HepG2 (cell line): ENCODE data around the gene C20orf204. TPM values are rescaled to one million over a fixed set of nuclear protein-coding genes. Genes with fewer than 3 reads are reported as not detected.

ENCODE experiments used
- ARNTL ChIP-seq: sonication (generic); formaldehyde crosslinking; IDR thresholded peaks from 2 replicates; pipeline ENCODE4 v1.4.0; 2020; ENCODE audit warnings: mild to moderate bottlenecking, missing genetic modification reagents
- BRCA1 ChIP-seq: sonication (generic); formaldehyde crosslinking; IDR thresholded peaks from 2 replicates; pipeline ENCODE4 v1.4.0; 2020; ENCODE audit warnings: missing genetic modification reagents
- CHD2 ChIP-seq: IDR thresholded peaks from 2 replicates; pipeline ENCODE4 v1.6.1; 2011; ENCODE audit warnings: low read depth, low read length, improper control_type of control experiment
- CTCF ChIP-seq: sonication (generic); formaldehyde crosslinking; IDR thresholded peaks from 2 replicates; pipeline ENCODE4 v1.5.0; 2020; ENCODE audit warnings: mild to moderate bottlenecking, missing genetic modification reagents, moderate library complexity
- HNF1B ChIP-seq: sonication (generic); formaldehyde crosslinking; IDR thresholded peaks from 2 replicates; pipeline ENCODE4 v1.5.1; 2020; ENCODE audit warnings: mild to moderate bottlenecking, moderate library complexity, missing genetic modification reagents
- JUN ChIP-seq: sonication (generic); formaldehyde crosslinking; IDR thresholded peaks from 2 replicates; pipeline ENCODE4 v1.4.0; 2020; ENCODE audit warnings: mild to moderate bottlenecking, missing genetic modification reagents
- MAZ ChIP-seq, 2 experiments: sonication (generic) in 1 of 2; formaldehyde crosslinking in 1 of 2; IDR thresholded peaks; 2 replicates each; pipeline versions ENCODE4 v1.5.0 to v1.6.1; 2012 to 2020; ENCODE audit warnings: low read depth in 2 of 2, mild to moderate bottlenecking in 2 of 2, borderline replicate concordance in 1 of 2, improper control_type of control experiment in 1 of 2, low read length in 1 of 2, missing genetic modification reagents in 1 of 2, moderate library complexity in 1 of 2
- PHF21A ChIP-seq: sonication (generic); formaldehyde crosslinking; IDR thresholded peaks from 2 replicates; pipeline ENCODE4 v1.5.0; 2020; ENCODE audit warnings: mild to moderate bottlenecking, missing genetic modification reagents
- PRDM15 ChIP-seq: sonication (generic); formaldehyde crosslinking; IDR thresholded peaks from 2 replicates; pipeline ENCODE4 v1.4.0; 2020; ENCODE audit warnings: missing genetic modification reagents
- RERE ChIP-seq: IDR thresholded peaks from 2 replicates; pipeline ENCODE4 v1.6.1; 2016; ENCODE audit warnings: low read depth, missing genetic modification reagents, missing compliant biosample characterization
- RXRA ChIP-seq: sonication (generic); formaldehyde crosslinking; IDR thresholded peaks from 2 replicates; pipeline ENCODE4 v1.5.1; 2020; ENCODE audit warnings: missing genetic modification reagents
- TOE1 ChIP-seq: sonication (generic); formaldehyde crosslinking; IDR thresholded peaks from 2 replicates; pipeline ENCODE4 v1.4.0; 2020; ENCODE audit warnings: mild to moderate bottlenecking, missing genetic modification reagents
- ZSCAN5A ChIP-seq: sonication (generic); formaldehyde crosslinking; IDR thresholded peaks from 2 replicates; pipeline ENCODE4 v1.8.0; 2022; ENCODE audit warnings: mild to moderate bottlenecking, missing genetic modification reagents, borderline replicate concordance
- polyA plus RNA-seq, 8 experiments: library from polyadenylated mRNA; depleted of rRNA in 3 of 8; stranded (reverse) in 7 of 8; unstranded in 1 of 8; fragments of >200 nt; fragmentation: Illumina TruSeq in 4 of 8; extraction: Trizol in 4 of 8; gene quantifications; 2 replicates each; pipeline versions ENCODE4 v1.2.1 to v1.2.3, GENCODE V29; 2011 to 2016; ENCODE audit warnings: low read depth in 4 of 8, missing spikeins in 1 of 8, mixed read lengths in 1 of 8; ENCODE audit not compliant: insufficient read depth in 1 of 8
- total RNA-seq, 5 experiments: library from RNA; depleted of rRNA; stranded (reverse); fragments of >200 nt; fragmentation: Illumina TruSeq; extraction: Trizol; gene quantifications; 2 replicates each; pipeline ENCODE4 v1.2.3, GENCODE V29; 2016; ENCODE audit warnings: low read depth in 1 of 5

The C20orf204 gene
- total and polyA plus RNA-seq, 2 of the 13 experiments (the other 11 are each of a cell fraction or from before 2014, with no cell fraction given), result 22.1 to 80.0 TPM

GRCh38 chr20:64082126-64082731 is 46.2 kb downstream of the C20orf204 start (continued):
- peak; percentile 86 for TF ChIP-seq PRDM15
- TF ChIP-seq ARNTL, result peak; percentile 59; the same call in 1 of the 2 replicates
- peak; percentile 82 for TF ChIP-seq RXRA (CRISPR knock-in tag)
- 0 out of 2 replicates have a peak, but pooled peaks have one; percentile 17 for TF ChIP-seq PHF21A
- TF ChIP-seq JUN (CRISPR knock-in tag), result no peak
- no peak for TF ChIP-seq CHD2
- no peak for TF ChIP-seq MAZ (IDR thresholded peaks at IDR 0.05; ENCODE audit: borderline replicate concordance, low read depth, low read length)
- 0 out of 2 replicates have a peak, but pooled peaks have one; percentile 23 for TF ChIP-seq MAZ (CRISPR knock-in tag; IDR thresholded peaks at IDR 0.05; ENCODE audit: low read depth)
- TF ChIP-seq RERE (CRISPR knock-in tag), result 0 out of 2 replicates have a peak, but pooled peaks have one; percentile 37
- TF ChIP-seq ZSCAN5A (CRISPR knock-in tag), result no peak
- peak; percentile 26; the same call in 1 of the 2 replicates for TF ChIP-seq HNF1B (CRISPR knock-in tag)
- TF ChIP-seq CTCF (CRISPR knock-in tag), result peak; percentile 59
- no peak for TF ChIP-seq TOE1 (CRISPR knock-in tag)
- TF ChIP-seq BRCA1 (CRISPR knock-in tag), result no peak
